ENCODE results near the gene TGIF2. TPM values are rescaled to one million over a fixed set of nuclear protein-coding genes. Genes with fewer than 3 reads are reported as not detected.

The TGIF2 gene
- total and polyA plus RNA-seq, 7 experiments from 2014 or later: 32.1 to 44.3 (median 37.7) TPM

DNA sequence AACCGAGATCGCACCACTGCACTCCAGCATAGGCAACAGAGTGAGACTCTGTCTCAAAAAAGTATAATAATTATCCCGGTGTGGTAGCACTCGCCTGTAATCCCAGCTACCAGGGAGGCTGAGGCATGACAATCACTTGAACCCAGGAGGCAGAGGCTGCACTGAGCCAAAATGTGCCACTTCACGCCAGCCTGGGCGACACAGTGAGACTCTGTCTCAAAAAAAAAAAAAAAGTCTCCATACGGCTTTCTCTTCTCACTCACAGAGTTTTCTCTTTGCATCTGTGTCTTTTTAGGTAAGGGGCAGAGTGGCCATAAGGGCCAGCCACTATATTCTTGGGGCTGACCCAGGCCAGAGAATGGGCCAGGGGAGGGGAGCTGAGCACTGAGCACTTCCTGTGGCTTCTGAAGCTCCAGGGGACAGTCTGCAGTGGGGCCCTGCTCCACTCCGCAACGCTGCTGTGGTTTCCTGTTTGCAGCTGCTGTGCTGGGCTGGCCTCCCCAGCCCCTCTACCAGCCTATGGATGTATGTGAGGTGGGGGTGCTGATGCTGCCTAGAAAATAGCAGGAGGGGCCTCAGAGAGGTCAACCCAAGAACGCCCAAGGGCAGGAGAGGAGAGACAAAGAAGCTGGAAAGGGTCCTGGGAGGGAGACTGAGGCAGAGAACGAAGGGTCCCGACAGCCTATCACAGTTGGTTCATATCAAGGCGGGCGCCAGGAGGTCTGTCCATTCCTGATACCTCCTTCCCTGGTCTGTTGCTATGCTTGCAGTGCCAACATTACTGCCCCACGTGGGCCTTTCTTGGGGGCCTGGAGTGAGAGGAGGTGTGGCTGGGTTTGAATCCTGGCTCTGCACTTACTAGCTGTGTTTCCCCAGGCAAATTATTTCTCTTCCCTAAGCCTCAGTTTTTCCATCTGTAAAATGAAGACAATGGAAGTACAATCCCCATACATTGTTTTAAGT is 56.6 kb downstream of the TGIF2 start:
- Mint-ChIP-seq H3K9me3 (no peaks in the 10 kb centered on the region), H3K36me3 (peaks cover 10 to 56% (median 39%) of the 10 kb centered on the region in 5 donors)

GRCh38 chr20:36631646-36632045 is 58.2 kb downstream of the TGIF2 start:
- H3K4me1 Mint-ChIP-seq: peaks cover 22 to 59% (median 48%) of the 10 kb centered on the region in 7 donors
- no peaks in the 10 kb centered on the region for H3K27me3 Mint-ChIP-seq
- ChIA-PET POLR2A (interaction anchor here (2.8 to 6.7 kb wide), 2 partner anchors 12 to 59 kb away, joined by 14 to 74 read pairs; partner anchors contain the start of genes SLA2 and TGIF2), CTCF (no interaction called here)
- H3K9me3 Mint-ChIP-seq: no peaks in the 10 kb centered on the region
- peak overlapping the region; percentile 55 to 98 (median 94) for H3K27ac Mint-ChIP-seq
- Histone ChIP-seq H3K27me3 (ENCODE audit: control insufficient read depth in 2 of 2, insufficient read depth in 2 of 2, low read length in 2 of 2) (no peaks in the 10 kb centered on the region), H3K27ac (ENCODE audit: low read depth, low read length) (no peak overlapping the region), H3K36me3 (ENCODE audit: control insufficient read depth in 2 of 3, insufficient read depth in 3 of 3, low read length in 3 of 3) (peaks cover 4 to 75% (median 11%) of the 10 kb centered on the region in 3 experiments), H3K4me1 (ENCODE audit: control insufficient read depth in 2 of 2, insufficient read depth in 2 of 2, low read length in 2 of 2) (peaks cover 23 to 33% of the 10 kb centered on the region in 2 donors), H3K9me3 (ENCODE audit: control insufficient read depth in 2 of 3, low read length in 3 of 3) (no peaks in the 10 kb centered on the region), H3K4me3 (ENCODE audit: low read length) (no peak overlapping the region)
- intact Hi-C loops (cut with micrococcal nuclease): loop anchor here in 1 of 2 donors (2.0 kb wide), 1 partner anchor 13 kb away; no protein-coding TSS in a partner anchor
- ATAC-seq (no peak), DNase-seq (no peak)
- peaks cover 10 to 59% (median 38%) of the 10 kb centered on the region in 5 donors for H3K36me3 Mint-ChIP-seq
- peak overlapping the region in 3 of 10 donors; percentile 0 to 9 (median 3) for H3K4me3 Mint-ChIP-seq

More for the DNA sequence above, 56.6 kb downstream of the TGIF2 start:
- ATAC-seq (peak; percentile 88), DNase-seq (peak in 8 of 9 donors; percentile 28 to 48 (median 46))
- Mint-ChIP-seq H3K27me3 (no peaks in the 10 kb centered on the region), H3K4me1 (peaks cover 20 to 55% (median 47%) of the 10 kb centered on the region in 7 donors), H3K4me3 (peak overlapping the region; percentile 79 to 89 (median 82)), H3K27ac (peak overlapping the region; percentile 91 to 98 (median 95))
- Histone ChIP-seq H3K36me3 (ENCODE audit: control insufficient read depth in 2 of 3, insufficient read depth in 3 of 3, low read length in 3 of 3) (peaks cover 4 to 78% (median 8%) of the 10 kb centered on the region in 3 experiments), H3K9me3 (ENCODE audit: control insufficient read depth in 2 of 3, low read length in 3 of 3) (no peaks in the 10 kb centered on the region), H3K27ac (ENCODE audit: low read depth, low read length) (peak overlapping the region; percentile 64), H3K27me3 (ENCODE audit: control insufficient read depth in 2 of 2, insufficient read depth in 2 of 2, low read length in 2 of 2) (no peaks in the 10 kb centered on the region), H3K4me1 (ENCODE audit: control insufficient read depth in 2 of 2, insufficient read depth in 2 of 2, low read length in 2 of 2) (peaks cover 23 to 33% of the 10 kb centered on the region in 2 donors), H3K4me3 (ENCODE audit: low read length) (peak overlapping the region; percentile 1)
- ChIA-PET POLR2A (interaction anchor here (0.5 to 6.7 kb wide), 12 partner anchors 12 to 429 kb away, joined by 3 to 74 read pairs (median 3); partner anchors contain the start of genes RAB5IF, SLA2 and TGIF2), CTCF (interaction anchor here (0.6 to 2.5 kb wide), 4 partner anchors 15 to 104 kb away, joined by 3 to 15 read pairs (median 4); partner anchors contain the start of gene SLA2)
- intact Hi-C loops (cut with micrococcal nuclease): loop anchor here (1.0 to 2.0 kb wide), 2 partner anchors 15 to 16 kb away; partner anchors contain the start of gene SLA2 (in 1 of the 2)

GRCh38 chr20:36632147-36632486 is 58.7 kb downstream of the TGIF2 start:
- Mint-ChIP-seq H3K27me3 (no peaks in the 10 kb centered on the region), H3K4me3 (peak overlapping the region in 1 of 10 donors; percentile 0), H3K36me3 (peaks cover 10 to 58% (median 33%) of the 10 kb centered on the region in 5 donors), H3K27ac (peak overlapping the region; percentile 55 to 98 (median 94)), H3K4me1 (peaks cover 23 to 54% (median 48%) of the 10 kb centered on the region in 7 donors), H3K9me3 (no peaks in the 10 kb centered on the region)
- DNase-seq: no peak
- ChIA-PET CTCF (interaction anchor here (1.4 kb wide), 1 partner anchor 14 kb away, joined by 6 read pairs; the partner anchor contains the start of gene SLA2), POLR2A (interaction anchor here (2.8 to 6.7 kb wide), 2 partner anchors 12 to 59 kb away, joined by 14 to 74 read pairs; partner anchors contain the start of genes SLA2 and TGIF2)
- no peak for ATAC-seq
- intact Hi-C loops (cut with micrococcal nuclease): no loop called here
- Histone ChIP-seq H3K9me3 (ENCODE audit: control insufficient read depth in 2 of 3, low read length in 3 of 3) (no peaks in the 10 kb centered on the region), H3K27ac (ENCODE audit: low read depth, low read length) (no peak overlapping the region), H3K36me3 (ENCODE audit: control insufficient read depth in 2 of 3, insufficient read depth in 3 of 3, low read length in 3 of 3) (peaks cover 4 to 75% (median 11%) of the 10 kb centered on the region in 3 experiments), H3K4me3 (ENCODE audit: low read length) (no peak overlapping the region), H3K4me1 (ENCODE audit: control insufficient read depth in 2 of 2, insufficient read depth in 2 of 2, low read length in 2 of 2) (peaks cover 23 to 33% of the 10 kb centered on the region in 2 donors), H3K27me3 (ENCODE audit: control insufficient read depth in 2 of 2, insufficient read depth in 2 of 2, low read length in 2 of 2) (no peaks in the 10 kb centered on the region)

DNA sequence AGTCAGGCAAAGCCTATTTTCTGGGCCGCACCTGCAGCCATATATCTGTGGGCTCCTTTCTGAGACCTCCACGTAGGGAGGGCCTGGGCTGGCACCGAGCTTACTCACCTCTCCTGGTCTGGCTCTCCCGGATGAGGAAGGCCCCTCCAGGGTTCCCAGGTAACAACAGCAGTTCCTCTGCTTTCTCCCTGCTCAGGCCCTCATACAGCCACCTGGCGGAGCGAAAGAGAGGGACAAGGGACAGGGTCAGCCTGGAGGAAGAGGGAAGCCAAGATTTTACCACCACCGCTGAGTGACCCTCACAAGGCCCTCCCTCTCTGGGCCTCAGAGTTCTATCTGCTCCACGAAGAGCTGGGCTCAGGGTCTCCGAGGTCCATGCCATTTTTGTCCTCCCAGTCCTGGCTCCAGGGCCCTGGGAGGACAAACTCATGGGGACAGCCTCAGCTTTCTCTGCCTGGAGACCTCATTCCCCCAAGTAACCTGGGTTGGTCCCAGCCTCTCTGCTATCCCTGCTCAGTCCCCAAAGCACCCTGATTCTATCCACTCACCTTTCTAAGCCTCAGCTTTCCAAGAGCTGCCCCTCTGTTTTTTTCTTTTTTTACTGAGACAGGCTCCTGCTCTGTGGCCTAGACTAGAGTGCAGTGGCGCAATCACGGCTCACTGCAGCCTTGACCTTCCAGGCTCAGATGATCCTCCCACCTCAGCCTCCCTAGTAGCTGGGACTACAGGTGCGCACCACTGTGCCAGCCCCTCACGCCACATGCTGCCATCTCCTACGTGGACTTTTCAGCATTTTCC is 59.3 kb downstream of the TGIF2 start:
- H3K36me3 Mint-ChIP-seq: peaks cover 10 to 53% (median 29%) of the 10 kb centered on the region in 5 donors
- no peak overlapping the region for H3K4me3 Mint-ChIP-seq
- intact Hi-C loops (cut with micrococcal nuclease): no loop called here
- no peak overlapping the region for H3K27ac ChIP-seq (ENCODE audit: low read depth, low read length)
- peaks cover 23 to 53% (median 44%) of the 10 kb centered on the region in 7 donors for H3K4me1 Mint-ChIP-seq
- no peaks in the 10 kb centered on the region for H3K27me3 ChIP-seq (ENCODE audit: control insufficient read depth in 2 of 2, insufficient read depth in 2 of 2, low read length in 2 of 2)
- H3K9me3 ChIP-seq (ENCODE audit: control insufficient read depth in 2 of 3, low read length in 3 of 3): no peaks in the 10 kb centered on the region
- H3K4me3 ChIP-seq (ENCODE audit: low read length): no peak overlapping the region
- no peaks in the 10 kb centered on the region for H3K27me3 Mint-ChIP-seq
- H3K27ac Mint-ChIP-seq: peak overlapping the region; percentile 55 to 98 (median 94)
- peaks cover 4 to 75% (median 11%) of the 10 kb centered on the region in 3 experiments for H3K36me3 ChIP-seq (ENCODE audit: control insufficient read depth in 2 of 3, insufficient read depth in 3 of 3, low read length in 3 of 3)
- peaks cover 23 to 30% of the 10 kb centered on the region in 2 donors for H3K4me1 ChIP-seq (ENCODE audit: control insufficient read depth in 2 of 2, insufficient read depth in 2 of 2, low read length in 2 of 2)
- ChIA-PET CTCF (interaction anchor here (0.9 to 1.4 kb wide), 2 partner anchors 8 to 13 kb away, joined by 4 to 6 read pairs; partner anchors contain the start of gene SLA2), POLR2A (interaction anchor here (6.7 kb wide), 1 partner anchor 11 kb away, joined by 74 read pairs; the partner anchor contains the start of gene SLA2)
- ATAC-seq (no peak), DNase-seq (no peak)
- H3K9me3 Mint-ChIP-seq: no peaks in the 10 kb centered on the region

DNA sequence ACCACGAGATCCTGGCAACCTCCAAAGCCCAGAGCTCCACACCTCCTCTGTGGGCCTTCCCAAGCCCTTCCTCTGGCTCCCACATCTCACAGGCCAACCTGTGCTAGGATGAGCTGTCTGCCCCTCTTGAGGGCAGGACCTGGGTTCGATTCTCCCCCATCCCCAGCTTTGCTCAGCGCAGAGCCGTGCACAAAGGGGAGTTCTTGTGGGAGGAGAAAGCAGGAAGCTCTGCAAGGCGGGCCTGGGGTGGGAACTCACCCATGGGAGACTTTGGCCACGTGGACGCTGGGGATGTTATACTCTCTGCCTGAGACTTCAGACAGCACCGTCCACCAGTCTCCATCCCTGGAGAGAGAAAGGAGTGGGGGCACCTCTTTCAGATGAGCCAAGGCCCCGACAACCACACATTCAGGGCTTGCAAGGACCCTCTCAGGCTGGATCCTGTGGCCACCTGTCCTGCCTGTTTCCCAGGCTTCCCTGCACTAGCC is 59.9 kb downstream of the TGIF2 start:
- Mint-ChIP-seq H3K36me3 (peaks cover 10 to 47% (median 25%) of the 10 kb centered on the region in 5 donors), H3K27me3 (no peaks in the 10 kb centered on the region), H3K4me1 (peaks cover 21 to 47% (median 38%) of the 10 kb centered on the region in 7 donors), H3K9me3 (no peaks in the 10 kb centered on the region), H3K4me3 (no peak overlapping the region), H3K27ac (peak overlapping the region in 7 of 9 donors; percentile 56 to 96 (median 92))
- Histone ChIP-seq H3K36me3 (ENCODE audit: control insufficient read depth in 2 of 3, insufficient read depth in 3 of 3, low read length in 3 of 3) (peaks cover 1 to 75% (median 11%) of the 10 kb centered on the region in 3 experiments), H3K4me1 (ENCODE audit: control insufficient read depth in 2 of 2, insufficient read depth in 2 of 2, low read length in 2 of 2) (peaks cover 23 to 24% of the 10 kb centered on the region in 2 donors), H3K27me3 (ENCODE audit: control insufficient read depth in 2 of 2, insufficient read depth in 2 of 2, low read length in 2 of 2) (no peaks in the 10 kb centered on the region), H3K4me3 (ENCODE audit: low read length) (no peak overlapping the region), H3K27ac (ENCODE audit: low read depth, low read length) (no peak overlapping the region), H3K9me3 (ENCODE audit: control insufficient read depth in 2 of 3, low read length in 3 of 3) (no peaks in the 10 kb centered on the region)
- no peak for DNase-seq
- POLR2A ChIA-PET: interaction anchor here (6.7 kb wide), 1 partner anchor 10 kb away, joined by 74 read pairs; the partner anchor contains the start of gene SLA2
- intact Hi-C loops (cut with micrococcal nuclease): no loop called here
- no peak for ATAC-seq
- CTCF ChIA-PET: interaction anchor here (0.9 to 1.4 kb wide), 2 partner anchors 9 to 12 kb away, joined by 4 to 6 read pairs; partner anchors contain the start of gene SLA2

Measured in naive thymus-derived CD4-positive, alpha-beta T cell (primary cell).